Neural progenitor cell (in vitro differentiated cells): ENCODE data around the gene SPTBN1. TPM values are rescaled to one million over a fixed set of nuclear protein-coding genes. Genes with fewer than 3 reads are reported as not detected.

ENCODE experiments used
- DNase-seq: peaks from one replicate; pipeline ENCODE4 v3.0.0-alpha.2; 2016; ENCODE audit warnings: low spot score
- H2AFZ ChIP-seq: fragments of 200-600 bp; sonication (generic); replicated peaks from 2 replicates; pipeline ENCODE4 v1.6.1; 2016; ENCODE audit warnings: antibody characterized with exemption
- H3F3A ChIP-seq: fragments of 200-600 bp; sonication (generic); 2 replicates; pipeline ENCODE4 v1.6.1; 2016; ENCODE audit warnings: antibody characterized with exemption, low read depth
- H3K27ac ChIP-seq: fragments of 200-600 bp; sonication (generic); 2 replicates; pipeline ENCODE4 v1.5.1; 2016; ENCODE audit warnings: mild to moderate bottlenecking
- H3K27me3 ChIP-seq: fragments of 200-600 bp; sonication (generic); 2 replicates; pipeline ENCODE4 v1.6.1; 2016; ENCODE audit warnings: mild to moderate bottlenecking, moderate library complexity
- H3K36me3 ChIP-seq: fragments of 200-600 bp; sonication (generic); 2 replicates; pipeline ENCODE4 v1.5.1; 2016
- H3K4me1 ChIP-seq: fragments of 200-600 bp; sonication (generic); 2 replicates; pipeline ENCODE4 v1.6.1; 2016; ENCODE audit warnings: mixed run types
- H3K4me2 ChIP-seq: fragments of 200-600 bp; sonication (generic); 2 replicates; pipeline ENCODE4 v1.6.1; 2016
- H3K4me3 ChIP-seq: fragments of 200-600 bp; sonication (generic); 2 replicates; pipeline ENCODE4 v1.5.1; 2016
- H3K79me2 ChIP-seq: fragments of 200-600 bp; sonication (generic); 2 replicates; pipeline ENCODE4 v1.6.1; 2016; ENCODE audit warnings: low read depth
- H3K9ac ChIP-seq: fragments of 200-600 bp; sonication (generic); 2 replicates; pipeline ENCODE4 v1.6.1; 2016
- H3K9me3 ChIP-seq: fragments of 200-600 bp; sonication (generic); 2 replicates; pipeline ENCODE4 v1.5.1; 2016; ENCODE audit warnings: low read depth
- H4K20me1 ChIP-seq: fragments of 200-600 bp; sonication (generic); 2 replicates; pipeline ENCODE4 v1.6.1; 2016; ENCODE audit warnings: low read depth
- H3K27ac Mint-ChIP-seq: 3 replicates; pipeline ENCODE4 v1.8.0; 2021; ENCODE audit warnings: mixed read lengths
- H3K27me3 Mint-ChIP-seq: 2 replicates; pipeline ENCODE4 v1.8.0; 2022; ENCODE audit warnings: low read depth, mild to moderate bottlenecking, inconsistent platforms, moderate library complexity, mixed read lengths; ENCODE audit not compliant: insufficient read depth
- H3K36me3 Mint-ChIP-seq: 3 replicates; pipeline ENCODE4 v1.8.0; 2021; ENCODE audit warnings: mixed read lengths
- H3K4me1 Mint-ChIP-seq: 3 replicates; pipeline ENCODE4 v1.8.0; 2021; ENCODE audit warnings: mixed read lengths
- H3K4me3 Mint-ChIP-seq: 3 replicates; pipeline ENCODE4 v1.8.0; 2021; ENCODE audit warnings: mild to moderate bottlenecking, moderate library complexity, mixed read lengths
- H3K9me3 Mint-ChIP-seq: 3 replicates; pipeline ENCODE4 v1.8.0; 2020; ENCODE audit warnings: mixed read lengths
- CTCF ChIP-seq: fragments of 200-600 bp; sonication (generic); IDR thresholded peaks from 2 replicates; pipeline ENCODE4 v1.5.1; 2017; ENCODE audit warnings: antibody characterized with exemption, mild to moderate bottlenecking
- EZH2 ChIP-seq: fragments of 200-600 bp; sonication (generic); IDR thresholded peaks from 2 replicates; pipeline ENCODE4 v1.6.1; 2017; ENCODE audit warnings: antibody characterized with exemption, mild to moderate bottlenecking, moderate library complexity
- EZH2phosphoT487 ChIP-seq: fragments of 200-600 bp; sonication (generic); IDR thresholded peaks from 2 replicates; pipeline ENCODE4 v1.6.1; 2017; ENCODE audit warnings: antibody characterized with exemption
- total RNA-seq: library from RNA; depleted of rRNA; stranded (reverse); fragments of >200 nt; gene quantifications from 2 replicates; pipeline ENCODE4 v1.2.3, GENCODE V29; 2015; ENCODE audit warnings: low replicate concordance

Gene SPTBN1
- total RNA-seq, 1 donor from 2014 or later: 94.2 TPM

- H3K36me3 ChIP-seq: no peaks in the 10 kb centered on the region
- H3K4me1 Mint-ChIP-seq: peaks cover 17% of the 10 kb centered on the region
- TF ChIP-seq CTCF (no peak), EZH2phosphoT487 (no peak), EZH2 (no peak)
- H3K4me3 Mint-ChIP-seq: no peak overlapping the region
- H3K4me2 ChIP-seq: no peak overlapping the region
- no peaks in the 10 kb centered on the region for H3K79me2 ChIP-seq
- no peaks in the 10 kb centered on the region for H3K9me3 Mint-ChIP-seq
- peaks cover 17% of the 10 kb centered on the region for H3K4me1 ChIP-seq
- no peaks in the 10 kb centered on the region for H3K27me3 Mint-ChIP-seq
- no peak overlapping the region for H3K9ac ChIP-seq
- H3K27ac ChIP-seq: no peak overlapping the region
- H3F3A ChIP-seq: no peaks in the 10 kb centered on the region
- H3K9me3 ChIP-seq: no peaks in the 10 kb centered on the region
- no peak overlapping the region for H2AFZ ChIP-seq
- no peak overlapping the region for H3K4me3 ChIP-seq
- no peak overlapping the region for H3K27ac Mint-ChIP-seq
- H3K36me3 Mint-ChIP-seq: no peaks in the 10 kb centered on the region
- no peak for DNase-seq
- no peaks in the 10 kb centered on the region for H4K20me1 ChIP-seq
- no peaks in the 10 kb centered on the region for H3K27me3 ChIP-seq
Observed at GRCh38 chr2:54510916-54511315, 54.8 kb downstream of the SPTBN1 start.

- H3K79me2 ChIP-seq: no peaks in the 10 kb centered on the region
- H3K27me3 ChIP-seq: no peaks in the 10 kb centered on the region
- TF ChIP-seq EZH2: no peak
- no peak for TF ChIP-seq EZH2phosphoT487
- TF ChIP-seq CTCF: no peak
- H3K36me3 Mint-ChIP-seq: no peaks in the 10 kb centered on the region
- H3K27ac ChIP-seq: no peak overlapping the region
- no peaks in the 10 kb centered on the region for H3K9me3 ChIP-seq
- no peak overlapping the region for H3K4me2 ChIP-seq
- no peaks in the 10 kb centered on the region for H3F3A ChIP-seq
- no peak overlapping the region for H3K4me3 Mint-ChIP-seq
- DNase-seq: no peak
- H3K36me3 ChIP-seq: no peaks in the 10 kb centered on the region
- H3K4me1 Mint-ChIP-seq: peaks cover 21% of the 10 kb centered on the region
- H3K9ac ChIP-seq: no peak overlapping the region
- peaks cover 24% of the 10 kb centered on the region for H3K4me1 ChIP-seq
- no peak overlapping the region for H3K27ac Mint-ChIP-seq
- no peak overlapping the region for H3K4me3 ChIP-seq
- H4K20me1 ChIP-seq: no peaks in the 10 kb centered on the region
- no peak overlapping the region for H2AFZ ChIP-seq
- H3K9me3 Mint-ChIP-seq: no peaks in the 10 kb centered on the region
- no peaks in the 10 kb centered on the region for H3K27me3 Mint-ChIP-seq
Observed at GRCh38 chr2:54512183-54512582, 56.1 kb downstream of the SPTBN1 start.

- Histone ChIP-seq H3K9ac (no peak overlapping the region), H3K27me3 (no peaks in the 10 kb centered on the region), H3K4me3 (no peak overlapping the region), H2AFZ (no peak overlapping the region), H3K4me2 (no peak overlapping the region), H3K79me2 (no peaks in the 10 kb centered on the region), H4K20me1 (no peaks in the 10 kb centered on the region), H3K27ac (no peak overlapping the region), H3K36me3 (no peaks in the 10 kb centered on the region), H3F3A (no peaks in the 10 kb centered on the region), H3K9me3 (no peaks in the 10 kb centered on the region), H3K4me1 (peaks cover 19% of the 10 kb centered on the region)
- Mint-ChIP-seq H3K36me3 (no peaks in the 10 kb centered on the region), H3K4me3 (no peak overlapping the region), H3K27me3 (no peaks in the 10 kb centered on the region), H3K9me3 (no peaks in the 10 kb centered on the region), H3K4me1 (peaks cover 21% of the 10 kb centered on the region), H3K27ac (no peak overlapping the region)
- no peak for TF ChIP-seq CTCF
- TF ChIP-seq EZH2phosphoT487: no peak
- no peak for TF ChIP-seq EZH2
- no peak for DNase-seq
Observed at GRCh38 chr2:54512663-54513362, 56.7 kb downstream of the SPTBN1 start.
